ENCODE results near the gene PCGF1.

PCGF1 gene

GRCh38 chr2:74528600-74529356 lies 21.3 kb upstream of the PCGF1 start:
- DNase-seq (ENCODE audit: low spot score), result no peak
- H3K9me3 ChIP-seq (ENCODE audit: severe bottlenecking), result no peaks in the 10 kb centered on the region
- H3K4me3 ChIP-seq (ENCODE audit: severe bottlenecking), result peak overlapping the region; percentile 87
- H3K36me3 ChIP-seq (ENCODE audit: low read depth), result peaks cover 42% of the 10 kb centered on the region
- H3K27me3 ChIP-seq (ENCODE audit: insufficient read depth, poor library complexity, severe bottlenecking), result no peaks in the 10 kb centered on the region
- H3K4me1 ChIP-seq (ENCODE audit: insufficient read depth, poor library complexity, severe bottlenecking), result peaks cover 2% of the 10 kb centered on the region
- TF ChIP-seq CTCF (IDR thresholded peaks at IDR 0.05; ENCODE audit: poor library complexity, severe bottlenecking), result no peak
- H3K27ac ChIP-seq (ENCODE audit: poor library complexity, severe bottlenecking), result peak overlapping the region; percentile 57
- ATAC-seq (ENCODE audit: low read depth), result no peak

DNA sequence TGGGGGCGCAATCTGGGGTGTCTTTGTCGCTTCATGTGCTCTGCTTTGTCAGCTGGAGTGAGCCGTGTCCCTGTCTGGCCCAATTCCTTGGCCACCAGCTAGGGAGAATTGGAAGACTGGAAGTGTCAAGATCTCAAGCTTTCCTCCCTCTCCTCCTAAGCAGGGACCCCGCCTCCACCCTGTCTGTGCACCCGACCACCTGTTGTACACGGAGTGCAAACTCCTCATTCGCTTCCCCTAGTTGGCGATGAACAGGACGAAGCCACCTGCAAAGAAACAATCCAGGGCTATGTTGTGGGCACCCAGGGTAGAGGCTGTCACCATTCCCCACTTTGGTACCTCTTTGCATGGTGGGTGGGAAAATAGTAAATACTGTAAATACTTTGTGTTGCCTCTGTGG lies 20.2 kb upstream of the PCGF1 start:
- Histone ChIP-seq H3K27me3 (ENCODE audit: insufficient read depth, poor library complexity, severe bottlenecking) (no peaks in the 10 kb centered on the region), H3K9me3 (ENCODE audit: severe bottlenecking) (no peaks in the 10 kb centered on the region), H3K27ac (ENCODE audit: poor library complexity, severe bottlenecking) (no peak overlapping the region), H3K4me3 (ENCODE audit: severe bottlenecking) (no peak overlapping the region), H3K4me1 (ENCODE audit: insufficient read depth, poor library complexity, severe bottlenecking) (peaks cover 2% of the 10 kb centered on the region), H3K36me3 (ENCODE audit: low read depth) (peaks cover 40% of the 10 kb centered on the region)
- TF ChIP-seq CTCF (IDR thresholded peaks at IDR 0.05; ENCODE audit: poor library complexity, severe bottlenecking), result no peak
- no peak for ATAC-seq (ENCODE audit: low read depth)
- no peak for DNase-seq (ENCODE audit: low spot score)

DNA sequence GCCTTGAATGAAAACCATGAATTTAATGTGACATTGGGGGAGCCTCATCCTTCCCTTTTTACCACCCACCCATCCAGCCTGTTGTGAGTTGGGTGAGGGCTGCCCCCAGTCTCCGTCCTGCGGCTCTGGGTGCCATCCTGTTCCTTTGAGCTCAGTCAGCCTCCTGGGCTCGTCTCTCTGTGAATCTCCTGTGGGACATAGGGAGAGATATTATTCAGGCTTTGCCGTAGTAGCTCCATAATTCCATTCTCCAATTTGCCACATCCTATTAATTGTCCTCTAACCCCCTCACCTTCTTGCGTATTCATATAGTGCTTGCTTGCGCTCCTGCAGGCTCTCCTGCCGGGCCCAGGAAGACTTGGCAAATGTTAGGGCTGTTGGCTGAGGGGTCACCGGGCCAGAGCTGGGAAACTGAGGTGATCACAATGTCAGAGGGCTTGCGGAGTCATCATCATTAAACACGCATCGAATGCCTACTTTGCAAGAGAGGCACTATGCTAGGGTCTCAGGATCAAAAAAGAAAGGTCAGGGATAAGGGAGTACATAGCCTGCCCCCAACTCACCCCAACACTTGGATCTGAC lies 19.2 kb upstream of the PCGF1 start:
- DNase-seq (ENCODE audit: low spot score) (no peak), ATAC-seq (ENCODE audit: low read depth) (no peak)
- no peaks in the 10 kb centered on the region for H3K9me3 ChIP-seq (ENCODE audit: severe bottlenecking)
- no peak overlapping the region for H3K4me3 ChIP-seq (ENCODE audit: severe bottlenecking)
- no peak overlapping the region for H3K27ac ChIP-seq (ENCODE audit: poor library complexity, severe bottlenecking)
- H3K4me1 ChIP-seq (ENCODE audit: insufficient read depth, poor library complexity, severe bottlenecking), result peaks cover 2% of the 10 kb centered on the region
- H3K36me3 ChIP-seq (ENCODE audit: low read depth), result peaks cover 31% of the 10 kb centered on the region
- no peaks in the 10 kb centered on the region for H3K27me3 ChIP-seq (ENCODE audit: insufficient read depth, poor library complexity, severe bottlenecking)
- no peak for TF ChIP-seq CTCF (IDR thresholded peaks at IDR 0.05; ENCODE audit: poor library complexity, severe bottlenecking)

GRCh38 chr2:74525717-74526648 lies 18.5 kb upstream of the PCGF1 start, which contains the start of gene DQX1:
Gene DQX1 (minus strand): TSS chr2:74526231. CDS start chr2:74525729, 502 bp downstream.
- Histone ChIP-seq H3K4me3 (ENCODE audit: severe bottlenecking) (no peak within 1 kb of the TSS), H3K27ac (ENCODE audit: poor library complexity, severe bottlenecking) (no peak within 1 kb of the TSS), H3K27me3 (ENCODE audit: insufficient read depth, poor library complexity, severe bottlenecking) (no peaks in the 10 kb centered on the region), H3K4me1 (ENCODE audit: insufficient read depth, poor library complexity, severe bottlenecking) (peaks cover 2% of the 10 kb centered on the region), H3K36me3 (ENCODE audit: low read depth) (peaks cover 31% of the 10 kb centered on the region), H3K9me3 (ENCODE audit: severe bottlenecking) (no peaks in the 10 kb centered on the region)
- no peak for TF ChIP-seq CTCF (IDR thresholded peaks at IDR 0.05; ENCODE audit: poor library complexity, severe bottlenecking)
- peak; percentile 30 for ATAC-seq (ENCODE audit: low read depth)
- DNase-seq (ENCODE audit: low spot score), result no peak

All from RWPE2 (cell line).